Glutamatergic neuron (in vitro differentiated cells): ENCODE results near the gene ZMIZ1. TPM values are rescaled to one million over a fixed set of nuclear protein-coding genes. Genes with fewer than 3 reads are reported as not detected.

Source experiments
- DNase-seq: peaks from one replicate; pipeline ENCODE4 v3.0.0; 2022
- H3K27ac Mint-ChIP-seq: one replicate; pipeline ENCODE4 v1.8.0; 2020; ENCODE audit warnings: mild to moderate bottlenecking, mixed read lengths, inconsistent platforms; ENCODE audit not compliant: unreplicated experiment
- H3K27me3 Mint-ChIP-seq: one replicate; pipeline ENCODE4 v1.8.0; 2020; ENCODE audit warnings: mild to moderate bottlenecking, moderate library complexity, mixed read lengths, inconsistent platforms; ENCODE audit not compliant: unreplicated experiment
- H3K36me3 Mint-ChIP-seq: one replicate; pipeline ENCODE4 v1.8.0; 2020; ENCODE audit warnings: mild to moderate bottlenecking, mixed read lengths, inconsistent platforms; ENCODE audit not compliant: unreplicated experiment
- H3K4me1 Mint-ChIP-seq: one replicate; pipeline ENCODE4 v1.8.0; 2020; ENCODE audit warnings: mild to moderate bottlenecking, low read depth, mixed read lengths, inconsistent platforms; ENCODE audit not compliant: unreplicated experiment
- H3K4me3 Mint-ChIP-seq: one replicate; pipeline ENCODE4 v1.8.0; 2020; ENCODE audit warnings: mild to moderate bottlenecking, mixed read lengths, inconsistent platforms; ENCODE audit not compliant: unreplicated experiment
- H3K9me3 Mint-ChIP-seq: one replicate; pipeline ENCODE4 v1.8.0; 2020; ENCODE audit warnings: mild to moderate bottlenecking, moderate library complexity, mixed read lengths, inconsistent platforms; ENCODE audit not compliant: unreplicated experiment
- CTCF ChIP-seq: fragments of 200-600 bp; sonication (generic); IDR thresholded peaks from one replicate; pipeline ENCODE4 v1.5.0; 2021; ENCODE audit not compliant: partially characterized antibody, unreplicated experiment
- total RNA-seq: library from RNA; stranded (reverse); fragmentation: NEBNext Ultra II Directional; extraction: Animal tissue kit (Norgen Biotek cat#: 25700); gene quantifications from one replicate; pipeline ENCODE4 v1.2.1, GENCODE V29; 2021; ENCODE audit not compliant: unreplicated experiment

ZMIZ1 gene
- total RNA-seq, 1 donor from 2014 or later, result 230 TPM

- H3K4me1 Mint-ChIP-seq, result peaks cover 62% of the 10 kb centered on the region
- no peak for DNase-seq
- peaks cover 28% of the 10 kb centered on the region for H3K27me3 Mint-ChIP-seq
- H3K27ac Mint-ChIP-seq, result peak overlapping the region; percentile 5
- peaks cover 34% of the 10 kb centered on the region for H3K9me3 Mint-ChIP-seq
- no peaks in the 10 kb centered on the region for H3K36me3 Mint-ChIP-seq
- peak overlapping the region; percentile 16 for H3K4me3 Mint-ChIP-seq
- no peak for TF ChIP-seq CTCF
Measured at GRCh38 chr10:79181698-79182521, 113.1 kb downstream of the ZMIZ1 start.

DNA sequence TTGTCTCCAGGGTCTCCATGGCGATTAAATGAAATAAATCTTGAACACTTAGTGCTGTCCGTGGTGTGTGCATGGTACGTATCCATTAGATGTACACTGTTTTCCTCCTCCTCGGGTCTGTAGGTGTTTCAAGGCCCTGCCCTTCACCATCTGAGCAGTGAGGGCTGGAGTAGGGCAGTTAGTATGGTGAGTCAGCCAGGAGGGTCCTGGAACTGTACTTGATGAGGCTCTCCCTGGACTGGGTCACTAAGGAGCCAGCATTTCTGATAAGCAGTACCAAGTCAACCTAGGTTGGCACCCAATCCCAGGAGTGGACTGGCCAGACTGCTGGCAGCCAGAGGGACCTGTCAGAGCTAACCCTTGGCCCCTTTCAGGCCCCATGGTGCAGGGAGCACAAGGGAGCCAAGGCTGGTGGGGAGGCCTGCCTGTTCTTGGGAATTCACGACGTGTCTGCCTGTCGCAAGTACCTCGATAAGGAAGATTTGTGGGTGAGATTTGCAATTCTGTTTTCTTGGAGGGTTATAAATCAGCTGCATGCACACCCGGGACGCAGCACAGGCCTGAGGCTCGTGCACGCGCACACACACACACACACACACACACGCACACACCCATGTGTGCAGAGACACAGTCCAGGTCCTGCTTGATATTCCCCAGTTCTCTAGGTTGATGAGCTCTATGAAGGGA, 114.2 kb downstream of the ZMIZ1 start:
- H3K36me3 Mint-ChIP-seq, result no peaks in the 10 kb centered on the region
- peaks cover 29% of the 10 kb centered on the region for H3K9me3 Mint-ChIP-seq
- no peak for DNase-seq
- H3K4me3 Mint-ChIP-seq, result peak overlapping the region; percentile 57
- peak overlapping the region; percentile 64 for H3K27ac Mint-ChIP-seq
- TF ChIP-seq CTCF, result no peak
- peaks cover 57% of the 10 kb centered on the region for H3K4me1 Mint-ChIP-seq
- peaks cover 24% of the 10 kb centered on the region for H3K27me3 Mint-ChIP-seq

- peaks cover 56% of the 10 kb centered on the region for H3K4me1 Mint-ChIP-seq
Measured at GRCh38 chr10:79183468-79183865, 114.7 kb downstream of the ZMIZ1 start.

GRCh38 chr10:79184145-79184625, 115.4 kb downstream of the ZMIZ1 start:
- Mint-ChIP-seq H3K4me3 (no peak overlapping the region), H3K27ac (peak overlapping the region; percentile 69), H3K4me1 (peaks cover 59% of the 10 kb centered on the region), H3K9me3 (peaks cover 26% of the 10 kb centered on the region), H3K36me3 (no peaks in the 10 kb centered on the region), H3K27me3 (peaks cover 14% of the 10 kb centered on the region)
- no peak for TF ChIP-seq CTCF
- no peak for DNase-seq

More at GRCh38 chr10:79183468-79183865, 114.7 kb downstream of the ZMIZ1 start:
- Mint-ChIP-seq H3K4me3 (no peak overlapping the region), H3K27me3 (peaks cover 20% of the 10 kb centered on the region), H3K27ac (peak overlapping the region; percentile 69), H3K9me3 (peaks cover 29% of the 10 kb centered on the region), H3K36me3 (no peaks in the 10 kb centered on the region)
- no peak for DNase-seq
- no peak for TF ChIP-seq CTCF
